ENCODE data around the gene MPDU1. TPM values are rescaled to one million over a fixed set of nuclear protein-coding genes. Genes with fewer than 3 reads are reported as not detected.

Gene MPDU1
- total RNA-seq, 2 experiments from 2014 or later, result 50.2 TPM

- Mint-ChIP-seq H3K27ac (no peak overlapping the region), H3K36me3 (no peaks in the 10 kb centered on the region)
- POLR2A ChIA-PET, result no interaction called here
These were observed 52.5 kb downstream of the MPDU1 start for GRCh38 chr17:7636163-7636562.

More at GRCh38 chr17:7636163-7636562, 52.5 kb downstream of the MPDU1 start:
- peaks cover 4% of the 10 kb centered on the region for H3K4me1 Mint-ChIP-seq
- ATAC-seq (ENCODE audit: low read depth), result no peak
- DNase-seq, result no peak
- H3K9me3 Mint-ChIP-seq, result no peaks in the 10 kb centered on the region
- H3K27me3 Mint-ChIP-seq, result peaks cover 8% of the 10 kb centered on the region
- H3K4me3 Mint-ChIP-seq, result no peak overlapping the region

Other genes with a start within 250 kb of the MPDU1 start
- 100 to 1,000 TPM; 710 to 756 TPM for gene ACAP1, start 247.3 kb upstream of the MPDU1 start, total RNA-seq
- gene KCTD11, start 231.7 kb upstream of the MPDU1 start, total RNA-seq, result 1 to 10 TPM; 8.1 to 8.7 TPM
- not detected for gene TMEM95, start 228.7 kb upstream of the MPDU1 start, total RNA-seq
- gene TNK1, start 202.8 kb upstream of the MPDU1 start, total RNA-seq, result 1 to 10 TPM; 5.2 to 6.5 TPM
- 10 to 100 TPM; 79.3 to 82.1 TPM for gene PLSCR3, start 189.3 kb upstream of the MPDU1 start, total RNA-seq
- gene TMEM256, start 179.8 kb upstream of the MPDU1 start, total RNA-seq, result 10 to 100 TPM; 52.9 to 55.6 TPM
- gene NLGN2, start 176.0 kb upstream of the MPDU1 start, total RNA-seq, result 1 to 10 TPM; 8.0 to 8.7 TPM
- gene SPEM1, start 163.5 kb upstream of the MPDU1 start, total RNA-seq, result not detected
- gene SPEM2, start 158.2 kb upstream of the MPDU1 start, total RNA-seq, result not detected
- gene SPEM3, start 155.0 kb upstream of the MPDU1 start, total RNA-seq, result not detected
- 10 to 100 TPM; 15.7 to 17.7 TPM for gene TMEM102, start 148.4 kb upstream of the MPDU1 start, total RNA-seq
- 10 to 100 TPM; 25.4 to 28.5 TPM for gene FGF11, start 144.3 kb upstream of the MPDU1 start, total RNA-seq
- gene CHRNB1, start 138.8 kb upstream of the MPDU1 start, total RNA-seq, result 10 to 100 TPM; 15.2 to 15.7 TPM
- gene ZBTB4, start 104.2 kb upstream of the MPDU1 start, total RNA-seq, result 10 to 100 TPM; 56.0 to 58.6 TPM
- not detected for gene SLC35G6, start 102.4 kb upstream of the MPDU1 start, total RNA-seq
- 100 to 1,000 TPM; 192 to 214 TPM for gene POLR2A, start 99.5 kb upstream of the MPDU1 start, total RNA-seq
- gene TNFSF12, start 34.8 kb upstream of the MPDU1 start, total RNA-seq, result 10 to 100 TPM; 93.0 to 95.7 TPM
- gene TNFSF13, start 25.1 kb upstream of the MPDU1 start, total RNA-seq, result 1 to 10 TPM; 8.2 to 8.4 TPM
- gene SENP3, start 21.9 kb upstream of the MPDU1 start, total RNA-seq, result 10 to 100 TPM; 43.7 to 50.2 TPM
- gene CD68, start 4.2 kb upstream of the MPDU1 start, total RNA-seq, result 10 to 100 TPM; 32.5 to 33.9 TPM
- under 1 TPM; 0.30 to 0.57 TPM for gene SOX15, start 6.2 kb downstream of the MPDU1 start, total RNA-seq
- 10 to 100 TPM; 37.7 to 38.2 TPM for gene FXR2, start 31.0 kb downstream of the MPDU1 start, total RNA-seq
- 10 to 100 TPM; 40.0 to 41.2 TPM for gene SAT2, start 44.0 kb downstream of the MPDU1 start, total RNA-seq
- gene SHBG, start 46.3 kb downstream of the MPDU1 start, total RNA-seq, result not detected
- gene ATP1B2, start 67.1 kb downstream of the MPDU1 start, total RNA-seq, result under 1 TPM; 0.14 to 0.42 TPM
- 100 to 1,000 TPM; 128 to 131 TPM for gene TP53, start 103.6 kb downstream of the MPDU1 start, total RNA-seq
- 10 to 100 TPM; 19.3 to 19.4 TPM for gene WRAP53, start 104.6 kb downstream of the MPDU1 start, total RNA-seq
- not detected for gene EFNB3, start 121.3 kb downstream of the MPDU1 start, total RNA-seq
- not detected for gene DNAH2, start 133.9 kb downstream of the MPDU1 start, total RNA-seq